ENCODE results near the gene CTNND2.

DNA sequence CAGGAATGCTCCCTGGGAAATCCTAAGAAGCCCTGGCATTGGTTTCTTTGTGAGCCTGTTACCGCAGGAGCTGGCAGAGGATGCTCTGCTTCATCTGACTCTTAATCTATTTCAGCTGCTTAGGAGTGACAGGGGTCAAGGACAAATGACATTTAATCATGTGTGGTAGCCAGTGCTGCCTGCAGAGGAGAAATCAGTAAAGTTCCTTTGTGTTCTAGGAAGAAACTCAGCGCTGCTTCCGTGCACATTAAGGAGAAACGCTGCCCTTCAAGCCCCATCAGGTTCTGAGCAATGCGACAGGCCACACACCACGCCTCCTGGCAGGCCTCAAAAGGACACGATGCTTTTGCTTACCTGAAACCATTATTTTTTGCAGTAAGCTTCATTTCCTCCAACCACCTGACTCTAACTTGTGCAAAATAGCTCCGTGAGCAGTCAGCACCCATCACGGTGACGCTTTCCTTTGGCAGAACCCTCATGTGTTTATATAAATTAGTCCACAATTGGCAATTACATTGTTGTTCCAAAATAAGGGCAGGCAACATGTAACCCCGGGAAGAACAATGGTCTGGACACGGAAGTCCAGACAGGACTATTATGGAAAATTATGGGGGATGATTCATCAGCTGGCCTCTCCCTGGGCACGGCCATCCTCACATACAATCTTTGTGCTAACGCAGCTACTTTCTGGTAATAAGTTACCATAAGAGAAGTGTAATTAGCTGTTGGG lies 755.3 kb downstream of the CTNND2 start:
- TF ChIP-seq POLR2A (IDR thresholded peaks at IDR 0.05), result no peak
- TF ChIP-seq, protein P1, sequence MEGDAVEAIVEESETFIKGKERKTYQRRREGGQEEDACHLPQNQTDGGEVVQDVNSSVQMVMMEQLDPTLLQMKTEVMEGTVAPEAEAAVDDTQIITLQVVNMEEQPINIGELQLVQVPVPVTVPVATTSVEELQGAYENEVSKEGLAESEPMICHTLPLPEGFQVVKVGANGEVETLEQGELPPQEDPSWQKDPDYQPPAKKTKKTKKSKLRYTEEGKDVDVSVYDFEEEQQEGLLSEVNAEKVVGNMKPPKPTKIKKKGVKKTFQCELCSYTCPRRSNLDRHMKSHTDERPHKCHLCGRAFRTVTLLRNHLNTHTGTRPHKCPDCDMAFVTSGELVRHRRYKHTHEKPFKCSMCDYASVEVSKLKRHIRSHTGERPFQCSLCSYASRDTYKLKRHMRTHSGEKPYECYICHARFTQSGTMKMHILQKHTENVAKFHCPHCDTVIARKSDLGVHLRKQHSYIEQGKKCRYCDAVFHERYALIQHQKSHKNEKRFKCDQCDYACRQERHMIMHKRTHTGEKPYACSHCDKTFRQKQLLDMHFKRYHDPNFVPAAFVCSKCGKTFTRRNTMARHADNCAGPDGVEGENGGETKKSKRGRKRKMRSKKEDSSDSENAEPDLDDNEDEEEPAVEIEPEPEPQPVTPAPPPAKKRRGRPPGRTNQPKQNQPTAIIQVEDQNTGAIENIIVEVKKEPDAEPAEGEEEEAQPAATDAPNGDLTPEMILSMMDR (IDR thresholded peaks at IDR 0.05), result no peak

Data from Peyer's patch (tissue), 4 donors.